Measurements from ENCODE around the gene GATB.

GATB gene

DNA sequence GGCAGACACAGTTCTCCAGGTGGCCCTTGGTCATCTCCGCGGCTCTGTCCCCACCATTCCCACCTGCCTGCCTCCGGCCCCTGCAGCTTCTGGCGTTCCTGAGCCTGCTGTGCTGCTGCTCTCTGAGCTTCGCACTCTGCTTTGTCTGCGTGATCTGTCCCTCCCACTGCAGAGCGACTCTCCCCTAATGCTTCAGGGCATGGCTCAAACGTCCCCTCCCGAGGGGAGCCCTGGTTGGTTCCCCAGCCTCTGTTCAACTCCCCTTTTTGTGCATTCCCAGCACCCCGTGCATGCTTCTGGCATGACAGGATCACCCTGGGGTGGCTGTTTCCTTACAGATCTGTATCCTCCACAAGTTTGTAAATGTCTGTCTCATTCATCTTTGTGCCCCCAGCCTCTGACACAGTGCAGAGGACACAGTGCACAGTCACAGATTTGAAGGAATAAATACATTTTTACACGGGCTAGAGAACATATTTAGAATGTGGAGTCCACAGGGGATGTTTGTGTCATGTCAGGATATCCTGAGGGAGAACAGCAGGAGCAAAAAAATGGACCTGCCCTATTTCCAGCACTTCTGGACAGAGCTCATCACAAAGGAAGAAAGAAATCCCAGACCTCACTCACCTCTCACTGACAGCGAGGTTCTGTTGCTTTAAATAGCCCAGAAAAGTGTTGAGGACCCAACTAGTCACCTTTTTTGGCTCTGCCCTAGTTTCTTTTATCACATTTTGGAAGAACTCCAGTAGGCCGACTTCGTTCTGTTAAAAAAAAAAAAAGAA, 72.6 kb downstream of the GATB start:
- peak overlapping the region in 7 of 21 experiments; percentile 20 to 43 (median 39) for H3K27ac ChIP-seq

DNA sequence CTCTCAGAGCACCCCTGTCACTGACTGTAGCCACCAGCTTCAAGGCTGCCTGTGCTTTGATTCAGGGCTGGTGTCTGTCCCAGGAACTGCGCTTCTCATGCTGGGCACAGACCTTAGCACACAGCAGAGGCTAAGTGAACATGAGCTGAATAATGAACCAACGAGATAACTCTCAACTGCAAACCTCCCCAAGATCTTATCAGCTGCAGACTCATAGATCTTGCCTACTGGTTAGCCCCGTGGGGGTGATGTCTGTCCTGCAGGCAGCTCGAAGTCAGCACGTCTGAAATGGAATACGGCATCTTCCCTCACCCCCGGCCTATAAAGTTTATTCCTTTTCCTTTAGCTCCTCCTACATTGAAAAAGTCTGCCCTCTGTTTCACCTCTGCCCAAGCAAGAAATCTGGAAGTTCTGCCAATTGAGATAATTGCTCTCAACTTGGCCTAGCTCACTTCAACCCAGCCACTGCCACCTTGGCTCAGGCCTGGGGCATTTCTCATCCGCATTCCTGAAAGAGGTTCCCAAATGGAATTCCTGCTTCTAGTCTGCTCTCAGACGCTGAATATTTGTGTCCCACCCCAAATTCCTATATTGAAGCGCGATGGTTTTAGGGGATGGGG, 73.7 kb downstream of the GATB start:
- Histone ChIP-seq H3K4me3 (no peak overlapping the region), H3K27ac (peak overlapping the region in 8 of 21 experiments; percentile 3 to 72 (median 44))

More for the DNA sequence above, 72.6 kb downstream of the GATB start:
- H3K4me3 ChIP-seq, result no peak overlapping the region

DNA sequence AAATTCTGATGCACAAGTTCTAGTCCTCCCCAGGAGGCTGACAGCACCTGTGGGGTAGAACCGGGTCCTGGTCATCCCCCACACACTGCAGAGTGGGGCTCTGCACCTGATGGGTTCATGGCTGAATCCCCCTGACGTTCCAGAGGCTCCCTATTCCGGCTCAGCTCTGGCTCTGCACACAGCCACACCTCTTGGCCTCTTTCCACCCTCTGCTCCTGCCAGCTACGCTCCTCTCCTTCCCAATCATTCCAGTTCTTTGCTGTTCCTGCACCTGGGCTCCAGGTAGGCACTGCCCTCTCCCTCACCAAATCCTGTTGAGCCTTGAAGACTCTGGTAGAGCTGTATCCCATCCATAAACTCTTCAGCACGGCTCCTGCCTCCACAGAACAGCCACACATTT, 75.5 kb downstream of the GATB start:
- Histone ChIP-seq H3K27ac (peak overlapping the region in 3 of 21 experiments; percentile 6 to 23 (median 7)), H3K4me3 (no peak overlapping the region)

DNA sequence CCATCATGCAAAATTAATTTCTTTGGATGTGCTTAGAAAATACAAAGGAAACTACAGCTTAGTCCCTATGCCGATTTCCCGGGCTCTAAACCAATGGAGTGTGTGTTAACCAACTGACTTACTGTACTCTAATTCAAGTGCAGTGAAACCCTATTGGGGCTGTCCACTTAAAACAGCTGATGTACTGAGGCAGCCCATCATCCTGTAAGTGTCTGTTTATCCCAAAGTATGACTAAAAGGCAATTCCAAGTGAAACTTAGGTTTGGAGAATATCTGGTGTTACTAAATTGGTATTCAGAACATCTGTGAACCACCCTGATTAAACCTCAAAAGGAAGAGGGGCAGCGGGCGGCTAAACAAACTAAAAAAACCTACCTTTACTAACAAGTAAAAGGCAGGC, 79.7 kb downstream of the GATB start:
- no peak overlapping the region for H3K27ac ChIP-seq
- H3K4me3 ChIP-seq, result no peak overlapping the region

DNA sequence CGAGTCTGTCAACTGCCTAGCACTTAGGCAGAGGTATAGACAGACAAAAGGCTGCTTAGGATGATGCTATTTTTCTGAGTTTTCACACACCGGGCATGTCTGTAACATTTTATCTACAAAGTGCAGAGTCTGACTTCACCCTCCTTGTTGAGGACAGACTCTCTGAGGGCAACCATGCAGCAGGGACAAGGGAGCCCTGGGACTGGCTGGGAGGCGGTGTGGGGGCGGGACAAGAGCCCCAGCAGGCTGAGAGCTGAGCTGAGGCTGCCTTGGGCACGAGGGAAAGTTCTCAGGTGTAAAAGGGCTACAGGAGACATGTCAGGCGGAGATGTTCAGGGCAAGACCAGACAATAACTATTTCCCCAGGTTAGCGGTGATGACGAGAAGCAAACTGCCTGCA, 81.6 kb downstream of the GATB start:
- H3K27ac ChIP-seq, result peak overlapping the region in 5 of 21 experiments; percentile 16 to 62 (median 27)
- no peak overlapping the region for H3K4me3 ChIP-seq

DNA sequence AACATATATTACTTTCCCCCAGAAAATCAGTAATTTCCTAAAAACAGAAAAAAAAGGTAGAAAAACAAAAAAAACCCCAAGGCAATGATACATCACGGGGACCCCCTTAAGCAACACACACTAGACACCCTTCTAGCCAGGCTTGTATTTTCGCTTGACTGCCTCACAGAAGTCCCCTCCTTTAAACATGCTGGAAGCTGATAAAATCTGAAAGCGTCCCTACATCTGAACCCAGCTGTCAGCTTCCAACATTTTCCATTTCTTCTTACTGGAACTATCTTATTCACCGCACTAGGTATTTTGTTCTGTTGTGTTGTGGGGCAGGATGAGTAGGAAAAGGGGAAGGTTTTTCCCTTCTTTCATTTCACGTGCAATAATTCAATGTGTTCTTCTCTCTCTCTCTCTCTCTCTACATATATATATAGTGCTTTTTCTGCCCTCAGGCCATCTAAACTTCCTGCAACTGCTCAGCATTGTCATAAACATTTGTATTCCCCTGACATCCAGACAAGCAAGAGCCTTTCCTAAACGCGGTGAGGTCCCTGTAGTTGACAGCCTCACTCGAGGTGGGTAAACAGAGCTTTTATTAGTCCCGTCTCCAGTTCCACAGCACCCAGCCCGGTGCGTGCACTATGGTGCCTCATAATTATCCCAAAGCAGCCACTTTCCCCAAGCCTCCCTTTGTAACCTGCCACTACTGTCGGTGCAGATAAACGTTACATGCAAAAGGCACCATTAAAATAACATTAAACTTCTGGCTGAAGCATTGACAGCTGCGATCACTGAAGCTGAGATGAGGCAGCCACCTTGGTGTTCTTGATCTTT, 82.5 kb downstream of the GATB start:
- peak overlapping the region in 2 of 21 experiments; percentile 27 to 62 for H3K27ac ChIP-seq
- H3K4me3 ChIP-seq, result no peak overlapping the region

DNA sequence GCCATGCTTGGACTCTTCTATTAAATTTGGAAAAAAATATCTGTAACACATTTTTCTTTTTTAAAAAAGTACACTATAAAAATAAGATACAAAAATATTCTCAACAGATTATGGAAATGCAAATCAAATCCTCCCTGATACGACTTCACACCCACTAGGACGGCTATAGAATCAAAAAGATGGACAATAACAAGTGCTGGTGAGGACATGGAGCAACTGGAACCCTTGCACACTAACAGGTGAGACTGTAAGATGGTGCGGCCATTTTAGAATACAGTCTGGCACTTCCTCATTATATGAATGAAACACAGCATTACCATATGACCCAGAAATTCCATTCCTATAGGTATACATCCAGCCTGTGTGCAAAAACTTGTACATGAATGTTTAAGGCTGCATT, 83.6 kb downstream of the GATB start:
- H3K4me3 ChIP-seq, result no peak overlapping the region

DNA sequence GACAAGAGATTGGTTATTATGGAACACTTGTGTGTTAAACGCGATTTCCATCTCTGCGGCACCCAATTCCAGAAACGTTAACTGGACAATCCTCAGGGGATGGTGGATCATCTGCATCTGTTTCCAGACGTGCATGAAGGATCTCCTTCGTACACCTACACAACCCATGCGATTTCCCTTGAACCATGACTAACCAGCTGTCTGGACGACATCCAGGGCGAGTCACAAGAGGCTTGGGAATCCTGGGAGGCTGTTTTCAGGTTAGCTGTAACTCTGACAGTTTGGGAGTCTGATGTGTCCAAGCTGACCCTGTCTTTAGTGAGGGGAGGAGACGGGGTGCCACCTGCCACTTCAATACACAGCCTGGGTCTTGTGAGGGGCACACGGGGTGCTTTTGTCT, 84.5 kb downstream of the GATB start:
- Histone ChIP-seq H3K4me3 (no peak overlapping the region), H3K27ac (peak overlapping the region in 9 of 21 experiments; percentile 34 to 83 (median 77))

More for the DNA sequence above, 83.6 kb downstream of the GATB start:
- H3K27ac ChIP-seq, result peak overlapping the region in 3 of 21 experiments; percentile 34 to 77 (median 51)

DNA sequence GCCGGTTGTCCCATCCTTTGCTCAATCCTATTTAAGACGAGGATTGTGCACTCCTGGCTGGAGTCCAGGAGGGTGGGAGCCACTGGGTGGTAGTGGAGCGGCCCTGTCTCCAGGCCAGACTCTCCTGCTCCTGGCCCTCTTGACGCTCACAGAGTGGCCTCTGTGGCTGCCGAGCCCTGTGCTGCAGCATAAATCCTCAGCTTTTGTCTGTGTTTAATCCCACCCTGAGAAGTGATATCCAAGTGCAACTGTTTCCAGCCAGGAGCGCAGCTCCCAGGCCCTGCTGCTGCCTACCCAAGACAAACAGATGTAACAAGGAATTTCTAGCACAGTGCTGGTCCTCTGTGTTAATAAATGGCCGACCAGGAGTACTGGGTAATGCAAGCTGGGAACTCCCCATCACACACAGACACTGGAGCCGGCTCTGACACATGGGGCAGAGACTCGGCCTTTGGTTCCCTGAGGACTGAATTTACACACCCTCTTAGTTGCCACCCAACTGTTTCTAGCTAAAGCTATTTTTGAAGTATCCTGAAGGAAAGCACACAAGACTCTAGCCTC, 85.3 kb downstream of the GATB start:
- Histone ChIP-seq H3K27ac (peak overlapping the region in 20 of 21 experiments; percentile 13 to 83 (median 62)), H3K4me3 (no peak overlapping the region)

DNA sequence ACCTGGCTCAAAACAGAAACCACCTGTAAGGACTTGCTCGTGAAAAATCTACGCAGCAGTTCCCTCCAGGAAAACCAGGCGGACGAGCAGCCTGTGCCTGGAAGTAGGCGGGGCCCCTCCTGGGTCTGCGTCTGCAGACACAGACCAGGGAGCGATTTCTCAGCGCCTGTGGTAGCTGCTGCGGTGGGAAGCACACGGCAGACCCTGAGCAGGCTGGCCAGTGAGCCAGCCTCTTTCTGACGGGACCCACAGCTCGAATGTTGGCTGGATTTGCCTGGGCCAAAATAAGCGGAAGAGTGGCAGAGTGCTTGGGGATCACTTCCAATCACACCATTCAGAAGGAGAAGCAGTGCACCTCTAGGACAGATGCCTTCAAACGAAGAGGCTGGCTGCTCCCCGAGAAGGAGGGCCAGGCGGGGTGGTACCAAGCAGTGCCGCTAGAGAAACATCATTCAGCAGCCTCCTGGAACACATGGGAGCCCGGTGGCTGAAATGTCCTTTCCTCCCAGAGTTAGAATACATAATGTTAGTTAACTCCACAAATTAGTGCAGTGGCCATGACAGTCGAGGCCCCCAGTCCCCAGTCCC, 85.9 kb downstream of the GATB start:
- Histone ChIP-seq H3K27ac (peak overlapping the region in 20 of 21 experiments; percentile 16 to 83 (median 62)), H3K4me3 (peak overlapping the region in 1 of 7 experiments; percentile 23)

DNA sequence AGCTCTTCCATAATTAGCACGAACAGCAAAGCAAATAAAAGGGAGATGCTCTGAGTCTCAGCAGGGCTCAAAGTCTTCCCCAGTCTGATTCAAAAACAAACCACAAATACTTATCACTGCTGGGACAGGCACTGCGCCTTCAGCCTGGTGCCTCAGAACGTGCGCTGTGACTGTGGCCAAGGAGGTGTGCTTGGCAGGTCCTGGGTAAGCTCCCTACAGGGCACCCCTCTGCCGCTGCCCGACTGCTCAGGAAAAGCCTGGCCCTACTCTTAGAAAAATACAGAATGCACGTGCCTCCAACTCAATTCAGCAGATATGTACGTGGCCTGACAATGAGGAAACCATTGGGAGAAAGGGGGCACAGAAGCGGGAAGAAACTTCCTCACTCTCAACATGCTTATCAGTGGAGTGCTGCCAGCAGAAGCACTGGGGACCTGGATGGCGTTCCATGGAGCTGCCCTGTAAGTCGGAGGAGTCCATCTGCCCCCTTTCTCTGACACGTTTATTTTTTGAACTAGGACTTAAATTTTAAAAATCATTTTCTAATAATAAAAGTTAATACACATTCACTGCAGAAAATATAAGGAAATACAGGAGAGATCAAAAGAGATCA, 86.8 kb downstream of the GATB start:
- H3K4me3 ChIP-seq, result no peak overlapping the region
- peak overlapping the region in 14 of 21 experiments; percentile 16 to 83 (median 61) for H3K27ac ChIP-seq

DNA sequence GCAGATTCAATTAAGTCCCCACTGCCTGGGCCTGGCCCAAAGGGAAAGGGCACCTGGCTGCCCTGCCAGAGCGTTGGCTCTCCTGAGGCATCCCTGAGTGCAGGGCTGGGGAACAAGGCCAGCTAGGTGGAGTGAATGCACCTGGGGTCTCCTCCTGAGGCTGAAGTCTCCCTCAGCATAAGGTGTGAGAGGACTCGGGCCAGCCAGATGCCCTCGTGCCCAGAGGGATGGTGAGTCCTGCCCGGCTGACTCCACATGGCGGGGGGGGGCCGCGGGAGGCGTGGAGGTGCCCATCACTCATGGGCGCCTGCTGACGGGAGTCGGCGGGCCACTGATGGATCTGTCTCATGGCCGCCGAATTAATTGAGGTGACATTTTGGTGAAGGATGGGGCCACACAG, 87.8 kb downstream of the GATB start:
- H3K27ac ChIP-seq, result peak overlapping the region in 5 of 21 experiments; percentile 4 to 83 (median 16)
- H3K4me3 ChIP-seq, result no peak overlapping the region

DNA sequence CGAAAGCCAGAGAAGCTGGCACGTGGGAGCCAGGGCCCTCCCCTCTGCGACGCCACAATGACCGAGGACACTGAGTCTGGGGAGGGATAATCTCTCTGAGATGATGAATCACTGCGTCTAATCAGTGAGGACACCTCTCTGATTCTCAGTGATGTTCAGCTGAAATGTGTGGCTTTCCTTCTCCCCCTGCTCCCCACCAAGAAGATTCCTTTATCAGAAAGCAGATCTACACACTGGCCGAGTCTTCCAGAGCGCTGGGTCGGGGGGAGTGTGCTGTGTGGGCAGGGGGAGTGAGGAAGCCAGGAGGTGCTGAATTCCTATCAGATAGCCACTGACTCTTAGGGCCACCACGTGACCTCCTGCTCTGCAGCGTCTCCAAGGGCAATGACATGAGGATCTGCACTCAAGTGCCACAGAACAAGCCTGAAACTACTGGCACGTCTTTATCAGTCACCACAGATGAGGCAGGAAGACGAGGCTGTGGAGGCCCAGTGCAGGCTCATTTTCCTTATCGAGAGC, 89.2 kb downstream of the GATB start:
- H3K4me3 ChIP-seq, result no peak overlapping the region
- H3K27ac ChIP-seq, result no peak overlapping the region

DNA sequence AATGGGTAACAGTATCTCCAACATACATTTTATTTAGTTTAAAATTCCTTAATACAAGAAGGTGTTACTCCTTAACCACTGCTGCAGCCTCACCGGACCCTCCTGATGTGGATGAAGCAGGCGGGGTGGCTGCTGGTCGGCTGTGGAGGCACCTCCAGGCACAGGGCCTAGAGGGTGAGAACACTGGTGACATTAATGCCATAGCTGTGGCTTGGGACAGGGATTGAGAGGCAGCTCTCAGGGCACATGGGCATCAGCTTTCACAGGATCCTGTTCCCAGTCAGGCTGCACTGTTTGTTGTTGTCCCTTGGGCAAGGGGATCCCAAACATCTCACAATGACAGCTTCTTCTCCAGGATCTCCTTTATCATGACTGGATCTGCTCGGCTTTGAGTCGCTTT, 90.0 kb downstream of the GATB start:
- Histone ChIP-seq H3K27ac (peak overlapping the region in 4 of 21 experiments; percentile 3 to 81 (median 40)), H3K4me3 (no peak overlapping the region)

DNA sequence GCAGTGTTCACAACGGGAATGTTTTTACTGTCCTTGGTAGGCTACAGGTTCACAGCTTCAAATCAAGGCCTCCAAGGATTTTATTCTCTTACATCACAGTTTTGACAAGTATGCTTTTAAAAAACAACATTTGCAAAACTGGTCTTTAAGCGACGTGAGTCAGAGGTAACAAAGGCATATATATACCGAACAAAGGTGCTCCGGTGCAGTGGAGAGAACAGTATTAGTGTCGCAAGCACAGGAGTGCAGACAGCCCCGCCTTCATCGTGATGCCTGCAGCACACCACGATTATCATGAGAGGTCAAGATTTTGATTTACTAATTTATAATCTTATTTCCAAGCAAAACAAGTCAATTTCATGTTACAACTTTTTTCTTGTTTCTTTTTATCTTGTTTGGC, 90.8 kb downstream of the GATB start:
- H3K27ac ChIP-seq, result peak overlapping the region in 12 of 21 experiments; percentile 3 to 81 (median 40)
- H3K4me3 ChIP-seq, result no peak overlapping the region

DNA sequence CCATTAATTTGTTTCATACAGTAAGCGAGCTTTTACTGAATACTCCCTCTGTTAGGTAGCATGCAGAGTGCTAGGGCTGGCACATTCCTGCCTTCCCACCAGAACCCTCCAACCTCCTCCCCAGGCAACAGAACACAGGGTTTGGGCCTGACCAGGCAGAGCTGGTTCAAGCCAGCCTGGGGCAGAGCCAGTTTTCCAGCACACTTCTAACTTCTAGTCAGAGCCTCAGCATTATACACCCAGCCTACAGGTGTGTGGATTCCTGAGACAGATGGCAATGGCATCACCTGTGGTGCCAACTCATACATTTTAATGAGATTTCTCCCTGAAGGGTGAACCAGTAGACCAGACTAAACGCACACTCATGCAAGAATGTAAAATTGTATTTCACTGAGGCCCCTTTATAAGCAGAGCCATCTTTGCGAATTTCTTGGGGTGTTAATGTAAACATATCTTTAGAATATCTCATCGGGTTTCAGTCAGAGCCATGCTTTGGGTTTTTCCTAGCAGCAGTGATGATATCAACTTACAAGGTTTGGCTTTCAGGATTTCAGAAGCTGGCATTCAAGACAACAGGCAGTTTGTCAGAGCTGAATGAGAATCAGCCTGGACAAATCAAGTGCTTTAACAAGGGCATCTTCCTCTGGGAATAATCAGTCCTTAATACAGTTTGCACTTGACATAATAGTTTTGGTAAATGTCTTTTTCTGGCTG, 92.0 kb downstream of the GATB start:
- H3K4me3 ChIP-seq, result no peak overlapping the region
- peak overlapping the region in 14 of 21 experiments; percentile 6 to 81 (median 44) for H3K27ac ChIP-seq

DNA sequence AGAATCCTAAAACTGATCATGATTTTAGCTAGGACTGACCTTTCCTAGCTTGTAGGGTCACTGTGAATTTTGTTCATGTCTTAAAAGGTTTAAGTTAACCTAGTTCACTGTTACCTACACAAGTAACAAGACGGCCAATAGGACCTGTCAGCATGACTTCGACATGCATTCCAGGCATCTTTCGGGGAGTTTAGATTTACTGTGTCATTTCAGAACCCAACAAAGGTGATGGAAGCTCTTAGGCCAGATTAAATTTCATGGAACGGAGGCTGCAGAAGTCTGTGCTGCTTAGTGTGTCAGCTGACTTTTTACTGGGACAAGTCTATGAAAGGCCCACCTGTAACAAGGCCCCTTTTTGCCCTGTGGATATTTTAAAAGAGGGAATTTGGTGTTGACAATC, 93.1 kb downstream of the GATB start:
- H3K27ac ChIP-seq, result peak overlapping the region in 11 of 21 experiments; percentile 6 to 69 (median 30)
- no peak overlapping the region for H3K4me3 ChIP-seq

DNA sequence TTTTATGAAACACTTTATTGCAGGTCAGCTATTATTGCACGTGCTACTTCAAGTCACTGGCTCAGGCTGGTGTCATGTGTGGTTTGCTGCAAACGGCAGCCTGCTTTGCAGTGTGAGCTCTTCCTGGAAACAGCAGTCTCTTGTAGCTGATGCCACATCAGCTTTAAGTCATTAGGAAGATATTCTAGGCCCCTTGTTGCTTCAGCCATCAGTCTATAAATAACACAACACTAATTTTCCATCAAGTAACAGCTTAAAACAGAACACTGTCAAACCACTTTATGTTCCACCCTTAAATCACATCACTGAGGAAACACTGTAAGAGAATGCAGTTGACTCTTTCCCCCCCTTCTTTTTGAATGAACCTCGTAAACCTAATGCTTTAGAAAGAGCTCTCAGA, 93.8 kb downstream of the GATB start:
- H3K4me3 ChIP-seq, result no peak overlapping the region
- H3K27ac ChIP-seq, result peak overlapping the region in 8 of 21 experiments; percentile 4 to 69 (median 14)
